Upper lobe of right lung (tissue), 1 donor: ENCODE results near the gene FAM151A. TPM values are rescaled to one million over a fixed set of nuclear protein-coding genes. Genes with fewer than 3 reads are reported as not detected.

Experiments used
- ATAC-seq: fragments of 200-7000 bp; cut with Tn5 transposase; one replicate; pipeline ENCODE4 v1.9.1; 2020; ENCODE audit warnings: mild to moderate bottlenecking, moderate library complexity
- DNase-seq: peaks from one replicate; pipeline ENCODE4 v3.0.0-alpha.2; 2020
- H3K27ac ChIP-seq: fragments of 200-600 bp; one replicate; pipeline ENCODE4 v1.8.0; 2022
- H3K27me3 ChIP-seq: fragments of 200-600 bp; one replicate; pipeline ENCODE4 v1.8.0; 2022; ENCODE audit warnings: mild to moderate bottlenecking
- H3K36me3 ChIP-seq: fragments of 200-600 bp; one replicate; pipeline ENCODE4 v1.8.0; 2022
- H3K4me1 ChIP-seq: fragments of 200-600 bp; one replicate; pipeline ENCODE4 v1.8.0; 2022
- H3K4me3 ChIP-seq: fragments of 200-600 bp; one replicate; pipeline ENCODE4 v1.8.0; 2022; ENCODE audit warnings: mild to moderate bottlenecking
- H3K9me3 ChIP-seq: fragments of 200-600 bp; one replicate; pipeline ENCODE4 v1.8.0; 2022
- CTCF ChIP-seq: fragments of 200-600 bp; IDR thresholded peaks from one replicate; pipeline ENCODE4 v1.8.0; 2022; ENCODE audit warnings: antibody characterized with exemption
- intact Hi-C: fragments of 100-400 bp; cut with DNase I; formaldehyde crosslinking; loops from one replicate; pipeline ENCODE4 v1.11.0; 2022
- total RNA-seq: library from RNA; stranded (reverse); fragmentation: NEBNext Ultra II Directional; extraction: Animal tissue kit (Norgen Biotek cat#: 25700); gene quantifications from one replicate; pipeline ENCODE4 v1.2.1, GENCODE V29; 2021
- donor health status: DM: no; HTN: yes; CAD: no; lungs with severe emphysema.

The FAM151A gene
- total RNA-seq, 1 donor from 2014 or later, result not detected

- Histone ChIP-seq H3K27ac (no peak overlapping the region), H3K36me3 (no peaks in the 10 kb centered on the region), H3K9me3 (no peaks in the 10 kb centered on the region), H3K4me3 (no peak overlapping the region), H3K27me3 (no peaks in the 10 kb centered on the region), H3K4me1 (peaks cover 11% of the 10 kb centered on the region)
- ATAC-seq (no peak), DNase-seq (no peak)
- intact Hi-C loops, result no loop called here
- no peak for TF ChIP-seq CTCF
Measured at GRCh38 chr1:54583307-54583686, 40.0 kb downstream of the FAM151A start.

- peaks cover 11% of the 10 kb centered on the region for H3K4me1 ChIP-seq
- no peak for TF ChIP-seq CTCF
- no peak overlapping the region for H3K4me3 ChIP-seq
- no peak for DNase-seq
- no peaks in the 10 kb centered on the region for H3K27me3 ChIP-seq
- H3K36me3 ChIP-seq, result no peaks in the 10 kb centered on the region
- no peak overlapping the region for H3K27ac ChIP-seq
- no peak for ATAC-seq
- H3K9me3 ChIP-seq, result no peaks in the 10 kb centered on the region
- intact Hi-C loops, result no loop called here
Measured at GRCh38 chr1:54582566-54583306, 40.6 kb downstream of the FAM151A start.

- no peaks in the 10 kb centered on the region for H3K36me3 ChIP-seq
- peak; percentile 95 for DNase-seq
- no peaks in the 10 kb centered on the region for H3K9me3 ChIP-seq
- ATAC-seq, result peak; percentile 96
- intact Hi-C loops, result no loop called here
- peaks cover 11% of the 10 kb centered on the region for H3K4me1 ChIP-seq
- TF ChIP-seq CTCF, result no peak
- no peak overlapping the region for H3K4me3 ChIP-seq
- no peaks in the 10 kb centered on the region for H3K27me3 ChIP-seq
- H3K27ac ChIP-seq, result peak overlapping the region; percentile 80
Measured at GRCh38 chr1:54581621-54582035, 41.7 kb downstream of the FAM151A start.

- Histone ChIP-seq H3K36me3 (no peaks in the 10 kb centered on the region), H3K4me1 (peaks cover 11% of the 10 kb centered on the region), H3K9me3 (no peaks in the 10 kb centered on the region), H3K27ac (peak overlapping the region; percentile 80), H3K4me3 (no peak overlapping the region), H3K27me3 (no peaks in the 10 kb centered on the region)
- DNase-seq, result no peak
- no peak for TF ChIP-seq CTCF
- no peak for ATAC-seq
- intact Hi-C loops, result no loop called here
Measured at GRCh38 chr1:54580856-54581550, 42.3 kb downstream of the FAM151A start.

GRCh38 chr1:54579337-54579781 lies 44.0 kb downstream of the FAM151A start:
- intact Hi-C loops, result no loop called here
- H3K4me3 ChIP-seq, result no peak overlapping the region
- H3K4me1 ChIP-seq, result peaks cover 11% of the 10 kb centered on the region
- H3K36me3 ChIP-seq, result no peaks in the 10 kb centered on the region
- ATAC-seq (no peak), DNase-seq (no peak)
- TF ChIP-seq CTCF, result no peak
- no peak overlapping the region for H3K27ac ChIP-seq
- no peaks in the 10 kb centered on the region for H3K27me3 ChIP-seq
- no peaks in the 10 kb centered on the region for H3K9me3 ChIP-seq
